Endothelial cell of umbilical vein (primary cell): ENCODE data around the gene THSD4. TPM values are rescaled to one million over a fixed set of nuclear protein-coding genes. Genes with fewer than 3 reads are reported as not detected.

Experiments used
- BruUV-seq: library from RNA; stranded (reverse); fragments of 400-500 nt; replicated peaks from 2 replicates; lab custom pipeline; 2021; lab: Mats Ljungman, UMichigan
- CTCF ChIA-PET: fragments of 300-600, 350-600 bp; sonication (Branson Sonifier 250); formaldehyde crosslinking; loops from one replicate; lab custom pipeline; 2021; ENCODE audit warnings: antibody characterized with exemption, inconsistent platforms; lab: Charles Lee
- POLR2A ChIA-PET: fragments of 300-600, 350-600 bp; sonication (Branson Sonifier 250); formaldehyde crosslinking; loops from one replicate; lab custom pipeline; 2021; ENCODE audit warnings: antibody characterized with exemption, inconsistent platforms; lab: Charles Lee
- DNase-seq: peaks from one replicate; pipeline ENCODE4 v3.0.0-alpha.2; 2011; ENCODE audit warnings: low read depth, low spot score
- FAIRE-seq: peaks from 2 replicates; lab custom pipeline; 2011; peaks lifted over from hg19 to GRCh38; lab: Jason Lieb, UNC
- H2AFZ ChIP-seq: 2 replicates; pipeline ENCODE4 v1.6.0; 2012; ENCODE audit warnings: low read depth, low read length, control low read depth, inconsistent platforms
- H3K27ac ChIP-seq: 2 replicates; pipeline ENCODE4 v1.5.1; 2011; ENCODE audit warnings: low read depth, mild to moderate bottlenecking, control low read depth, low read length, moderate library complexity; ENCODE audit not compliant: insufficient read depth
- H3K27me3 ChIP-seq, 2 experiments: 2 replicates each; pipeline versions ENCODE4 v1.6.0 to v1.6.1; 2011; ENCODE audit warnings: low read length in 2 of 2, mixed read lengths in 1 of 2; ENCODE audit not compliant: control insufficient read depth in 2 of 2, insufficient read depth in 2 of 2
- H3K36me3 ChIP-seq, 2 experiments: 2 replicates in 1 of 2; 3 replicates in 1 of 2; pipeline ENCODE4 v1.5.1; 2011; ENCODE audit warnings: low read length in 2 of 2, mild to moderate bottlenecking in 1 of 2, moderate library complexity in 1 of 2; ENCODE audit not compliant: control insufficient read depth in 2 of 2, insufficient read depth in 2 of 2; ENCODE audit errors: extremely low read depth in 1 of 2
- H3K4me1 ChIP-seq: 3 replicates; pipeline ENCODE4 v1.5.1; 2011; ENCODE audit warnings: mild to moderate bottlenecking, low read length; ENCODE audit not compliant: control insufficient read depth, insufficient read depth; ENCODE audit errors: extremely low read depth
- H3K4me2 ChIP-seq: 2 replicates; pipeline ENCODE4 v1.6.1; 2011; ENCODE audit warnings: low read length, control low read depth, mixed read lengths; ENCODE audit not compliant: insufficient read depth
- H3K4me3 ChIP-seq, 3 experiments: fragments of 200-600 bp in 1 of 3; sonication (generic), shearing (Covaris generic) in 1 of 3; replicated peaks in 1 of 3; 2 replicates each; pipeline ENCODE4 v1.5.1; 2011 to 2016; ENCODE audit warnings: control low read depth in 3 of 3, low read length in 3 of 3, mild to moderate bottlenecking in 2 of 3, inconsistent platforms in 1 of 3, low read depth in 1 of 3, moderate library complexity in 1 of 3; ENCODE audit not compliant: insufficient read depth in 1 of 3
- H3K79me2 ChIP-seq: 2 replicates; pipeline ENCODE4 v1.6.0; 2012; ENCODE audit warnings: low read length, inconsistent platforms; ENCODE audit not compliant: control insufficient read depth, insufficient read depth
- H3K9ac ChIP-seq: replicated peaks from 2 replicates; pipeline ENCODE3; 2011; ENCODE audit warnings: low read length, control low read depth; ENCODE audit not compliant: insufficient read depth; ENCODE audit errors: extremely low read depth
- H3K9me1 ChIP-seq: replicated peaks from 3 replicates; pipeline ENCODE4 v1.6.0; 2011; ENCODE audit warnings: mild to moderate bottlenecking, low read length; ENCODE audit not compliant: control insufficient read depth, insufficient read depth; ENCODE audit errors: extremely low read depth
- H3K9me3 ChIP-seq: replicated peaks from 2 replicates; pipeline ENCODE4 v1.5.1; 2012; ENCODE audit warnings: low read length, inconsistent platforms; ENCODE audit not compliant: control insufficient read depth, insufficient read depth
- H4K20me1 ChIP-seq: replicated peaks from 2 replicates; pipeline ENCODE3; 2011; ENCODE audit warnings: mild to moderate bottlenecking, low read length; ENCODE audit not compliant: control insufficient read depth, insufficient read depth; ENCODE audit errors: extremely low read depth
- EZH2 ChIP-seq: IDR thresholded peaks from 2 replicates; pipeline ENCODE4 v1.6.1; 2012; ENCODE audit warnings: borderline replicate concordance, low read depth, mild to moderate bottlenecking, moderate library complexity, low read length, inconsistent platforms; ENCODE audit not compliant: severe bottlenecking
- FOS ChIP-seq: IDR thresholded peaks from 2 replicates; pipeline ENCODE4 v1.6.1; 2011; ENCODE audit warnings: mild to moderate bottlenecking, low read length, moderate library complexity, borderline replicate concordance; ENCODE audit not compliant: insufficient read depth
- GATA2 ChIP-seq: IDR thresholded peaks from 2 replicates; pipeline ENCODE4 v1.7.0; 2011; ENCODE audit warnings: low read depth, mild to moderate bottlenecking, moderate library complexity, mixed read lengths, low read length; ENCODE audit not compliant: insufficient read length, insufficient read depth
- JUN ChIP-seq: IDR thresholded peaks from 2 replicates; pipeline ENCODE4 v1.6.1; 2011; ENCODE audit warnings: borderline replicate concordance, low read depth; ENCODE audit not compliant: insufficient read length, insufficient read depth
- MYC ChIP-seq: IDR thresholded peaks from one replicate; pipeline ENCODE4 v1.6.1; 2011; ENCODE audit warnings: mild to moderate bottlenecking, low read depth, low read length
- POLR2A ChIP-seq: IDR thresholded peaks from 2 replicates; pipeline ENCODE4 v1.6.1; 2012; ENCODE audit warnings: low read depth, mild to moderate bottlenecking, control low read depth, low read length
- POLR2AphosphoS5 ChIP-seq: IDR thresholded peaks from 2 replicates; pipeline ENCODE4 v1.6.1; 2012; ENCODE audit warnings: low read depth, mild to moderate bottlenecking, control low read depth, low read length, moderate library complexity; ENCODE audit not compliant: insufficient read depth
- dilution Hi-C: fragments of 300-500 bp; cut with MboI; formaldehyde crosslinking; loops from one replicate; pipeline ENCODE4 v1.15.0; 2019; ENCODE audit warnings: low sequenced_read_pairs; ENCODE audit not compliant: extremely low pct_ligation_motif_present
- intact Hi-C: fragments of 100-400 bp; cut with micrococcal nuclease; formaldehyde crosslinking; loops from one replicate; pipeline ENCODE4 v1.10.0; 2022
- polyA plus RNA-seq, 4 experiments: library from polyadenylated mRNA; depleted of rRNA in 3 of 4; stranded (reverse) in 3 of 4; unstranded in 1 of 4; fragments of >200 nt; gene quantifications; 2 replicates each; pipeline versions ENCODE4 v1.2.1 to v1.2.3, GENCODE V29; 2011 to 2012; ENCODE audit warnings: missing spikeins in 1 of 4
- total RNA-seq: library from RNA; stranded (reverse); gene quantifications from 2 replicates; pipeline ENCODE4 v1.2.3, GENCODE V29; 2021
- TF ChIP-seq, protein P1 (sequence below): IDR thresholded peaks from 2 replicates; pipeline ENCODE4 v1.6.1; 2011; ENCODE audit not compliant: insufficient read depth, insufficient read length
- TF ChIP-seq, protein P2 (sequence below), 2 donors: IDR thresholded peaks; 1 replicate in 1 of 2; 2 replicates in 1 of 2; pipeline ENCODE4 v1.5.1; 2011; ENCODE audit warnings: low read length in 2 of 2, mild to moderate bottlenecking in 2 of 2, moderate library complexity in 2 of 2, control low read depth in 1 of 2, inconsistent platforms in 1 of 2, low read depth in 1 of 2; ENCODE audit not compliant: insufficient read depth in 1 of 2; ENCODE audit errors: extremely low read depth in 1 of 2

The THSD4 gene
- total and polyA plus RNA-seq, 2 donors (not counting 3 experiments of a cell fraction or from before 2014, with no cell fraction given): 9.9 to 25.4 TPM

DNA sequence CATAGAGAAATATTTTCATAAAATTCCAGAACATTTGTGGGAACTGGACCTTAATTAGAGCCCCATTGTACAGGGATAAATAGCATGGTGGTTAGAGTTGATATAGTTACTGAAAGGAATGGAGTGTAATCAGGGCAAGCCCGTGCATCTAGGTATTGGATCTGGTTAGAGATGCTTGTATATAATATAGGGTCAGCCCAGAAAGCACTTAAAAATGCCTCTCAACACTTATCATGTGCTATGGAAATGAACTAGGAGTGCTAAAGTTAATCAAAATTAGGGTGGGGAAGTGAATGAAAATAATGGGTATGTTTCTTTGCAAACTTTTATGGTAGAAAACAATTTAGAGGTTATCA lies 386.8 kb downstream of the THSD4 start:
- H3K9me1 ChIP-seq: no peaks in the 10 kb centered on the region

More for the DNA sequence above, 386.8 kb downstream of the THSD4 start:
- TF ChIP-seq GATA2 (no peak), POLR2A (no peak), POLR2AphosphoS5 (no peak), MYC (no peak), EZH2 (no peak), FOS (no peak), JUN (no peak)
- TF ChIP-seq, protein P1, sequence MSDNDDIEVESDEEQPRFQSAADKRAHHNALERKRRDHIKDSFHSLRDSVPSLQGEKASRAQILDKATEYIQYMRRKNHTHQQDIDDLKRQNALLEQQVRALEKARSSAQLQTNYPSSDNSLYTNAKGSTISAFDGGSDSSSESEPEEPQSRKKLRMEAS: no peak
- TF ChIP-seq, protein P2, sequence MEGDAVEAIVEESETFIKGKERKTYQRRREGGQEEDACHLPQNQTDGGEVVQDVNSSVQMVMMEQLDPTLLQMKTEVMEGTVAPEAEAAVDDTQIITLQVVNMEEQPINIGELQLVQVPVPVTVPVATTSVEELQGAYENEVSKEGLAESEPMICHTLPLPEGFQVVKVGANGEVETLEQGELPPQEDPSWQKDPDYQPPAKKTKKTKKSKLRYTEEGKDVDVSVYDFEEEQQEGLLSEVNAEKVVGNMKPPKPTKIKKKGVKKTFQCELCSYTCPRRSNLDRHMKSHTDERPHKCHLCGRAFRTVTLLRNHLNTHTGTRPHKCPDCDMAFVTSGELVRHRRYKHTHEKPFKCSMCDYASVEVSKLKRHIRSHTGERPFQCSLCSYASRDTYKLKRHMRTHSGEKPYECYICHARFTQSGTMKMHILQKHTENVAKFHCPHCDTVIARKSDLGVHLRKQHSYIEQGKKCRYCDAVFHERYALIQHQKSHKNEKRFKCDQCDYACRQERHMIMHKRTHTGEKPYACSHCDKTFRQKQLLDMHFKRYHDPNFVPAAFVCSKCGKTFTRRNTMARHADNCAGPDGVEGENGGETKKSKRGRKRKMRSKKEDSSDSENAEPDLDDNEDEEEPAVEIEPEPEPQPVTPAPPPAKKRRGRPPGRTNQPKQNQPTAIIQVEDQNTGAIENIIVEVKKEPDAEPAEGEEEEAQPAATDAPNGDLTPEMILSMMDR (IDR thresholded peaks at IDR 0.05; ENCODE audit: extremely low read depth in 1 of 2, insufficient read depth in 1 of 2, low read depth in 1 of 2, low read length in 2 of 2): no peak
- DNase-seq (no peak), FAIRE-seq (no peak)
- no TSS peak for BruUV-seq
- no peaks in the 10 kb centered on the region for H3K36me3 ChIP-seq
- no peak overlapping the region for H3K4me2 ChIP-seq
- dilution Hi-C loops: no loop called here
- no peak overlapping the region for H3K27ac ChIP-seq
- H3K4me1 ChIP-seq: peaks cover 4% of the 10 kb centered on the region
- H3K9me3 ChIP-seq: peaks cover 3% of the 10 kb centered on the region
- H4K20me1 ChIP-seq: no peaks in the 10 kb centered on the region
- no peak overlapping the region for H3K4me3 ChIP-seq
- ChIA-PET POLR2A (no interaction called here), CTCF (no interaction called here)
- no peak overlapping the region for H3K9ac ChIP-seq
- H2AFZ ChIP-seq: no peak overlapping the region
- H3K79me2 ChIP-seq: no peaks in the 10 kb centered on the region
- intact Hi-C loops: no loop called here
- no peaks in the 10 kb centered on the region for H3K27me3 ChIP-seq
